HepG2 (cell line): ENCODE results near the gene SPRYD4. TPM values are rescaled to one million over a fixed set of nuclear protein-coding genes. Genes with fewer than 3 reads are reported as not detected.

Source experiments
- EZH2 ChIP-seq: conservative IDR thresholded peaks from 2 replicates; pipeline ENCODE4 v1.6.1; 2012; ENCODE audit warnings: mild to moderate bottlenecking, low read depth, low read length, moderate library complexity
- GFI1 ChIP-seq: sonication (generic); formaldehyde crosslinking; IDR thresholded peaks from 2 replicates; pipeline ENCODE4 v1.5.0; 2020; ENCODE audit warnings: missing genetic modification reagents, mild to moderate bottlenecking, borderline replicate concordance
- GLI4 ChIP-seq: sonication (generic); formaldehyde crosslinking; IDR thresholded peaks from 2 replicates; pipeline ENCODE4 v1.5.1; 2020; ENCODE audit warnings: missing genetic modification reagents, mild to moderate bottlenecking, moderate library complexity, borderline replicate concordance
- KLF16 ChIP-seq, 2 experiments: sonication (generic) in 1 of 2; formaldehyde crosslinking in 1 of 2; IDR thresholded peaks; 2 replicates each; pipeline versions ENCODE4 v1.6.1 to v1.8.0; 2016 to 2023; ENCODE audit warnings: missing genetic modification reagents in 2 of 2, missing compliant biosample characterization in 1 of 2
- MEIS1 ChIP-seq: sonication (generic); formaldehyde crosslinking; IDR thresholded peaks from 2 replicates; pipeline ENCODE4 v1.9.0; 2021; ENCODE audit warnings: mild to moderate bottlenecking, missing genetic modification reagents, moderate library complexity, borderline replicate concordance
- NCOA5 ChIP-seq: sonication (generic); formaldehyde crosslinking; IDR thresholded peaks from 2 replicates; pipeline ENCODE4 v1.4.0; 2020; ENCODE audit warnings: missing genetic modification reagents
- NFYB ChIP-seq: sonication (generic); formaldehyde crosslinking; IDR thresholded peaks from 2 replicates; pipeline ENCODE4 v1.4.0; 2020; ENCODE audit warnings: missing genetic modification reagents
- POLR2A ChIP-seq, 2 experiments: IDR thresholded peaks; 2 replicates each; pipeline ENCODE4 v1.6.1; 2011; ENCODE audit warnings: low read depth in 2 of 2, low read length in 2 of 2, mild to moderate bottlenecking in 1 of 2, moderate library complexity in 1 of 2; ENCODE audit not compliant: insufficient read depth in 1 of 2
- RARA ChIP-seq: IDR thresholded peaks from 2 replicates; pipeline ENCODE4 v1.6.1; 2016; ENCODE audit warnings: missing genetic modification reagents, missing compliant biosample characterization
- RORA ChIP-seq: sonication (generic); formaldehyde crosslinking; IDR thresholded peaks from 2 replicates; pipeline ENCODE4 v1.5.0; 2020; ENCODE audit warnings: mild to moderate bottlenecking, missing genetic modification reagents, moderate library complexity
- SNAPC2 ChIP-seq: sonication (generic); formaldehyde crosslinking; IDR thresholded peaks from 2 replicates; pipeline ENCODE4 v1.8.1; 2022; ENCODE audit warnings: mild to moderate bottlenecking, missing genetic modification reagents
- SOX6 ChIP-seq, 2 experiments: fragments of 450-650 bp in 1 of 2; sonication (generic) in 1 of 2; formaldehyde crosslinking in 1 of 2; IDR thresholded peaks; 2 replicates each; pipeline versions ENCODE4 v1.4.0 to v1.6.1; 2017 to 2020; ENCODE audit warnings: antibody characterized with exemption in 1 of 2, mild to moderate bottlenecking in 1 of 2, missing genetic modification reagents in 1 of 2
- TGIF2 ChIP-seq: IDR thresholded peaks from 2 replicates; pipeline ENCODE4 v1.6.1; 2016; ENCODE audit warnings: control low read depth, missing compliant biosample characterization
- ZNF101 ChIP-seq: sonication (generic); formaldehyde crosslinking; IDR thresholded peaks from 2 replicates; pipeline ENCODE4 v1.4.0; 2020; ENCODE audit warnings: mild to moderate bottlenecking, low read depth, missing genetic modification reagents, borderline replicate concordance
- ZNF224 ChIP-seq: sonication (generic); formaldehyde crosslinking; IDR thresholded peaks from 2 replicates; pipeline ENCODE4 v1.5.0; 2020; ENCODE audit warnings: mild to moderate bottlenecking, missing genetic modification reagents
- ZNF274 ChIP-seq: sonication (generic); formaldehyde crosslinking; IDR thresholded peaks from 2 replicates; pipeline ENCODE4 v1.5.1; 2020; ENCODE audit warnings: mild to moderate bottlenecking, missing genetic modification reagents
- ZNF530 ChIP-seq: sonication (generic); formaldehyde crosslinking; IDR thresholded peaks from 2 replicates; pipeline ENCODE4 v1.5.0; 2020; ENCODE audit warnings: low read depth, mild to moderate bottlenecking, missing genetic modification reagents
- ZNF549 ChIP-seq: sonication (generic); formaldehyde crosslinking; IDR thresholded peaks from 2 replicates; pipeline ENCODE4 v1.5.0; 2020; ENCODE audit warnings: missing genetic modification reagents
- ZNF614 ChIP-seq: IDR thresholded peaks from 2 replicates; pipeline ENCODE4 v1.6.1; 2018; ENCODE audit warnings: missing biosample characterization, missing genetic modification reagents, inconsistent platforms, borderline replicate concordance
- ZNF816 ChIP-seq: sonication (generic); formaldehyde crosslinking; IDR thresholded peaks from 2 replicates; pipeline ENCODE4 v1.8.0; 2022; ENCODE audit warnings: missing genetic modification reagents, mild to moderate bottlenecking, borderline replicate concordance
- polyA plus RNA-seq, 8 experiments: library from polyadenylated mRNA; depleted of rRNA in 3 of 8; stranded (reverse) in 7 of 8; unstranded in 1 of 8; fragments of >200 nt; fragmentation: Illumina TruSeq in 4 of 8; extraction: Trizol in 4 of 8; gene quantifications; 2 replicates each; pipeline versions ENCODE4 v1.2.1 to v1.2.3, GENCODE V29; 2011 to 2016; ENCODE audit warnings: low read depth in 4 of 8, missing spikeins in 1 of 8, mixed read lengths in 1 of 8; ENCODE audit not compliant: insufficient read depth in 1 of 8
- total RNA-seq, 5 experiments: library from RNA; depleted of rRNA; stranded (reverse); fragments of >200 nt; fragmentation: Illumina TruSeq; extraction: Trizol; gene quantifications; 2 replicates each; pipeline ENCODE4 v1.2.3, GENCODE V29; 2016; ENCODE audit warnings: low read depth in 1 of 5
- TF ChIP-seq, protein P1 (sequence below): IDR thresholded peaks from 2 replicates; pipeline ENCODE4 v1.6.1; 2018; ENCODE audit warnings: missing genetic modification reagents
- TF ChIP-seq, protein P2 (sequence below): sonication (generic); formaldehyde crosslinking; IDR thresholded peaks from 2 replicates; pipeline ENCODE4 v1.4.0; 2020; ENCODE audit warnings: missing genetic modification reagents
- TF ChIP-seq, protein P3 (sequence below): IDR thresholded peaks from 2 replicates; pipeline ENCODE4 v1.6.1; 2016; ENCODE audit warnings: mild to moderate bottlenecking
- TF ChIP-seq, protein P4 (sequence below): sonication (generic); formaldehyde crosslinking; IDR thresholded peaks from 2 replicates; pipeline ENCODE4 v1.5.0; 2020; ENCODE audit warnings: mild to moderate bottlenecking, missing genetic modification reagents

The SPRYD4 gene
- total and polyA plus RNA-seq, 2 of the 13 experiments (the other 11 are each of a cell fraction or from before 2014, with no cell fraction given) = 3.9 to 4.5 TPM

DNA sequence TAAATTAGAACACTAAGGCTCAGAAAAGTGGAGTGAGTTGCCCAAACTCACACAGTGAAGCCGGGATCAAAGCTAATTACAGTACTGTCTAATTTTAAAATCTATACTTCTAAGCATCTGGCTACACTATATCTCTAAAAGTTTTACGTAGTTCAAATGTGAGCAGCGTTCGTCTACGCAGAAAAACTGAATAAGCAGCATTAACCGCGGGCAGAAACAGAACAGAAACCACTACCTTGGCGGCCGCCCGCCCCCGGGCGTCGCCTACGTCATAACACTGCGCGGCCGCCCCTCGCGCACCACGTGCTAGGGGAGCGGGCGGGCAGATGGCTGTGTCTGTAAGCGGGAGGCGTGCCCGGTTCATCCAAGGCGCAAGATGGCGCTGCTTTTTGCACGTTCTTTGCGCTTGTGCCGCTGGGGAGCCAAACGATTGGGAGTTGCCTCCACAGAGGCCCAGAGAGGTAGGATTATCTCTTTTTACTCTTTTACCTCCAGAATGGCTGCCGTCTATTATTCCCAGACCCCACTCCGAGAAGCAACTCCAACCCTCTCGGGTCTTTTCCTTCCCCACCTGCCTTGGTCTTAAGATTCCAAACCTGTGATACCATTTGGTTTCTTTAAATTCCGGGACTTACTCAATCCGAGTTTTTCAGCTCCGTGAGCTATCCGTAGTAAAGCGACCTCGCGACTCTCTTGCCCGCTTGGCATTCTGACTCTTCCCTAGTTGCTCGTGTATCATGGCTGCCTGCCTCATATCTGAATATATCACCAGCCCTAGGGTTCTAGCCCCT, at the start of gene SPRYD4 (continued):
- 0 out of 2 replicates have a peak, but pooled peaks have one; percentile 39 for TF ChIP-seq ZNF224 (CRISPR knock-in tag)
- TF ChIP-seq, protein P1, sequence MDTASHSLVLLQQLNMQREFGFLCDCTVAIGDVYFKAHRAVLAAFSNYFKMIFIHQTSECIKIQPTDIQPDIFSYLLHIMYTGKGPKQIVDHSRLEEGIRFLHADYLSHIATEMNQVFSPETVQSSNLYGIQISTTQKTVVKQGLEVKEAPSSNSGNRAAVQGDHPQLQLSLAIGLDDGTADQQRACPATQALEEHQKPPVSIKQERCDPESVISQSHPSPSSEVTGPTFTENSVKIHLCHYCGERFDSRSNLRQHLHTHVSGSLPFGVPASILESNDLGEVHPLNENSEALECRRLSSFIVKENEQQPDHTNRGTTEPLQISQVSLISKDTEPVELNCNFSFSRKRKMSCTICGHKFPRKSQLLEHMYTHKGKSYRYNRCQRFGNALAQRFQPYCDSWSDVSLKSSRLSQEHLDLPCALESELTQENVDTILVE (CRISPR knock-in tag) = peak; percentile 87
- TF ChIP-seq GLI4 (CRISPR knock-in tag) = no peak
- no peak for TF ChIP-seq NCOA5 (CRISPR knock-in tag)
- TF ChIP-seq KLF16 (CRISPR knock-in tag; IDR thresholded peaks at IDR 0.05) = peak; percentile 24 to 98; a peak in 2 of 4 replicates
- no peak for TF ChIP-seq RORA (CRISPR knock-in tag)
- peak; percentile 72 for TF ChIP-seq TGIF2 (CRISPR knock-in tag)
- TF ChIP-seq, protein P2, sequence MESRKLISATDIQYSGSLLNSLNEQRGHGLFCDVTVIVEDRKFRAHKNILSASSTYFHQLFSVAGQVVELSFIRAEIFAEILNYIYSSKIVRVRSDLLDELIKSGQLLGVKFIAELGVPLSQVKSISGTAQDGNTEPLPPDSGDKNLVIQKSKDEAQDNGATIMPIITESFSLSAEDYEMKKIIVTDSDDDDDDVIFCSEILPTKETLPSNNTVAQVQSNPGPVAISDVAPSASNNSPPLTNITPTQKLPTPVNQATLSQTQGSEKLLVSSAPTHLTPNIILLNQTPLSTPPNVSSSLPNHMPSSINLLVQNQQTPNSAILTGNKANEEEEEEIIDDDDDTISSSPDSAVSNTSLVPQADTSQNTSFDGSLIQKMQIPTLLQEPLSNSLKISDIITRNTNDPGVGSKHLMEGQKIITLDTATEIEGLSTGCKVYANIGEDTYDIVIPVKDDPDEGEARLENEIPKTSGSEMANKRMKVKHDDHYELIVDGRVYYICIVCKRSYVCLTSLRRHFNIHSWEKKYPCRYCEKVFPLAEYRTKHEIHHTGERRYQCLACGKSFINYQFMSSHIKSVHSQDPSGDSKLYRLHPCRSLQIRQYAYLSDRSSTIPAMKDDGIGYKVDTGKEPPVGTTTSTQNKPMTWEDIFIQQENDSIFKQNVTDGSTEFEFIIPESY (CRISPR knock-in tag) = peak; percentile 42; the same call in 1 of the 2 replicates
- TF ChIP-seq EZH2 = no peak
- TF ChIP-seq ZNF614 (CRISPR knock-in tag) = peak; percentile 93
- peak; percentile 96 for TF ChIP-seq ZNF274 (CRISPR knock-in tag)
- peak; percentile 64 for TF ChIP-seq RARA (CRISPR knock-in tag)
- peak; percentile 90 for TF ChIP-seq POLR2A (IDR thresholded peaks at IDR 0.05; ENCODE audit: insufficient read depth in 1 of 2, low read depth in 2 of 2, low read length in 2 of 2)
- TF ChIP-seq, protein P3, sequence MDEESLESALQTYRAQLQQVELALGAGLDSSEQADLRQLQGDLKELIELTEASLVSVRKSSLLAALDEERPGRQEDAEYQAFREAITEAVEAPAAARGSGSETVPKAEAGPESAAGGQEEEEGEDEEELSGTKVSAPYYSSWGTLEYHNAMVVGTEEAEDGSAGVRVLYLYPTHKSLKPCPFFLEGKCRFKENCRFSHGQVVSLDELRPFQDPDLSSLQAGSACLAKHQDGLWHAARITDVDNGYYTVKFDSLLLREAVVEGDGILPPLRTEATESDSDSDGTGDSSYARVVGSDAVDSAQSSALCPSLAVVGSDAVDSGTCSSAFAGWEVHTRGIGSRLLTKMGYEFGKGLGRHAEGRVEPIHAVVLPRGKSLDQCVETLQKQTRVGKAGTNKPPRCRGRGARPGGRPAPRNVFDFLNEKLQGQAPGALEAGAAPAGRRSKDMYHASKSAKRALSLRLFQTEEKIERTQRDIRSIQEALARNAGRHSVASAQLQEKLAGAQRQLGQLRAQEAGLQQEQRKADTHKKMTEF (CRISPR knock-in tag) = peak; percentile 96
- TF ChIP-seq ZNF101 = peak; percentile 88; the same call in 1 of the 2 replicates
- peak; percentile 25 for TF ChIP-seq MEIS1
- peak; percentile 81; the same call in 1 of the 2 replicates for TF ChIP-seq ZNF816 (CRISPR knock-in tag)
- TF ChIP-seq NFYB (CRISPR knock-in tag) = peak; percentile 55
- TF ChIP-seq GFI1 = 0 out of 2 replicates have a peak, but pooled peaks have one; percentile 69
- TF ChIP-seq SNAPC2 (CRISPR knock-in tag) = peak; percentile 53; the same call in 1 of the 2 replicates
- TF ChIP-seq, protein P4, sequence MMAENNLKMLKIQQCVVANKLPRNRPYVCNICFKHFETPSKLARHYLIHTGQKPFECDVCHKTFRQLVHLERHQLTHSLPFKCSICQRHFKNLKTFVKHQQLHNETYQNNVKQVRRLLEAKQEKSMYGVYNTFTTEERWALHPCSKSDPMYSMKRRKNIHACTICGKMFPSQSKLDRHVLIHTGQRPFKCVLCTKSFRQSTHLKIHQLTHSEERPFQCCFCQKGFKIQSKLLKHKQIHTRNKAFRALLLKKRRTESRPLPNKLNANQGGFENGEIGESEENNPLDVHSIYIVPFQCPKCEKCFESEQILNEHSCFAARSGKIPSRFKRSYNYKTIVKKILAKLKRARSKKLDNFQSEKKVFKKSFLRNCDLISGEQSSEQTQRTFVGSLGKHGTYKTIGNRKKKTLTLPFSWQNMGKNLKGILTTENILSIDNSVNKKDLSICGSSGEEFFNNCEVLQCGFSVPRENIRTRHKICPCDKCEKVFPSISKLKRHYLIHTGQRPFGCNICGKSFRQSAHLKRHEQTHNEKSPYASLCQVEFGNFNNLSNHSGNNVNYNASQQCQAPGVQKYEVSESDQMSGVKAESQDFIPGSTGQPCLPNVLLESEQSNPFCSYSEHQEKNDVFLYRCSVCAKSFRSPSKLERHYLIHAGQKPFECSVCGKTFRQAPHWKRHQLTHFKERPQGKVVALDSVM (CRISPR knock-in tag) = peak; percentile 85
- no peak for TF ChIP-seq SOX6 (IDR thresholded peaks at IDR 0.05)
- peak; percentile 61 for TF ChIP-seq SOX6 (CRISPR knock-in tag; IDR thresholded peaks at IDR 0.05)
- no peak for TF ChIP-seq ZNF549 (CRISPR knock-in tag)
- no peak for TF ChIP-seq ZNF530
